Measurements from ENCODE around the gene SORCS2.

SORCS2 gene

DNA sequence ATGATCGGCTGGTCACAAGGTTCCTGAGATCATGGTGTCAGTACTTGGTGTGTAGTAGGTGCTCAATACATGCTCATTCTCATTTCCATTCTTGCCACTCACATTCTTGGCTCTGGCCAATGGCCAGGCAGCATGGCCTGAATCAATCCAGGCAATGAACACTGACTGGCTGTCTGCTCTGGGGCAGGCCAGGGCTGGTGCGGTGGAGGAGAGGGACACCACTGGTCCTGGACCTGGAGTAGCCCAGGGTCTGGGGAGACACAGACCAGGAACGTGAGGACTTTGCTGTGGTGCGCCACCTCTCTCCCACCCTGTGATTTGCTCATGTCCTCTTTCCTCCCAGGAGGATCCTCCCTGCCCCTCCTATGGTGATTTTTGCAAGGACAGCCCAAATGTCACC is 122.9 kb downstream of the SORCS2 start:
- peaks cover 11% of the 10 kb centered on the region for H3K9me3 ChIP-seq (ENCODE audit: insufficient read depth, low read length, severe bottlenecking)
- no peak overlapping the region for H3K27ac ChIP-seq (ENCODE audit: low read length)
- H2AFZ ChIP-seq (ENCODE audit: low read depth, low read length) = no peak overlapping the region
- no peaks in the 10 kb centered on the region for H3K36me3 ChIP-seq (ENCODE audit: insufficient read depth, low read length)
- no peak overlapping the region for H3K4me3 ChIP-seq (ENCODE audit: low read depth in 1 of 2, low read length in 2 of 2)
- no peak for DNase-seq
- no peak overlapping the region for H3K4me2 ChIP-seq (ENCODE audit: insufficient read depth, low read length)
- no peaks in the 10 kb centered on the region for H3K4me1 ChIP-seq (ENCODE audit: insufficient read depth, low read length)
- H3K27me3 ChIP-seq (ENCODE audit: insufficient read depth, low read length, poor library complexity) = peaks cover 4% of the 10 kb centered on the region
- no peaks in the 10 kb centered on the region for H3K79me2 ChIP-seq (ENCODE audit: insufficient read depth, low read length)
- TF ChIP-seq EZH2 (IDR thresholded peaks at IDR 0.05; ENCODE audit: borderline replicate concordance, low read depth, low read length, severe bottlenecking) = no peak
- TF ChIP-seq, protein P1, sequence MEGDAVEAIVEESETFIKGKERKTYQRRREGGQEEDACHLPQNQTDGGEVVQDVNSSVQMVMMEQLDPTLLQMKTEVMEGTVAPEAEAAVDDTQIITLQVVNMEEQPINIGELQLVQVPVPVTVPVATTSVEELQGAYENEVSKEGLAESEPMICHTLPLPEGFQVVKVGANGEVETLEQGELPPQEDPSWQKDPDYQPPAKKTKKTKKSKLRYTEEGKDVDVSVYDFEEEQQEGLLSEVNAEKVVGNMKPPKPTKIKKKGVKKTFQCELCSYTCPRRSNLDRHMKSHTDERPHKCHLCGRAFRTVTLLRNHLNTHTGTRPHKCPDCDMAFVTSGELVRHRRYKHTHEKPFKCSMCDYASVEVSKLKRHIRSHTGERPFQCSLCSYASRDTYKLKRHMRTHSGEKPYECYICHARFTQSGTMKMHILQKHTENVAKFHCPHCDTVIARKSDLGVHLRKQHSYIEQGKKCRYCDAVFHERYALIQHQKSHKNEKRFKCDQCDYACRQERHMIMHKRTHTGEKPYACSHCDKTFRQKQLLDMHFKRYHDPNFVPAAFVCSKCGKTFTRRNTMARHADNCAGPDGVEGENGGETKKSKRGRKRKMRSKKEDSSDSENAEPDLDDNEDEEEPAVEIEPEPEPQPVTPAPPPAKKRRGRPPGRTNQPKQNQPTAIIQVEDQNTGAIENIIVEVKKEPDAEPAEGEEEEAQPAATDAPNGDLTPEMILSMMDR (IDR thresholded peaks at IDR 0.05; ENCODE audit: borderline replicate concordance, extremely low read depth, low read length, poor library complexity, severe bottlenecking) = no peak
- H3K9ac ChIP-seq (ENCODE audit: low read depth, low read length) = no peak overlapping the region
- no peak for ATAC-seq (ENCODE audit: insufficient read depth, low read depth)
- no peaks in the 10 kb centered on the region for H4K20me1 ChIP-seq (ENCODE audit: insufficient read depth, low read length)

DNA sequence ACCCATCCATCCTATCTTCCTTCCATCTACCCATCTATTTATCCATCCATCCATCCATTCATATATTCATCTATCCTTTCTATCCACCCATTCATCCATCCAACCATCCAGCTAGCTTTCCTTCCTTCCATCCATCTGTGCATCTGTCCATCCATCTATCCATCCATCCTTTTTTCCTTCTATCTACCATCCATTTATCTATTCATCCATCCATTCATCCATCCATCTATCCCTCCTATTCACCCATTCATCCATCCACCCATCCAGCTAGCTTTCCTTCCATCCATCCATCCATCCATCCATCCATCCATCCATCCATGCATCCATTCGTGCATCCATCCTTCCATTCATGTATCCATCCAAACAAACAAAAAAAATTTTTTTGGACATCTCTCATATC is 123.6 kb downstream of the SORCS2 start:
- no peak for DNase-seq
- no peaks in the 10 kb centered on the region for H4K20me1 ChIP-seq (ENCODE audit: insufficient read depth, low read length)
- H3K27me3 ChIP-seq (ENCODE audit: insufficient read depth, low read length, poor library complexity) = no peaks in the 10 kb centered on the region
- H3K9ac ChIP-seq (ENCODE audit: low read depth, low read length) = no peak overlapping the region
- no peak overlapping the region for H3K27ac ChIP-seq (ENCODE audit: low read length)
- H3K4me2 ChIP-seq (ENCODE audit: insufficient read depth, low read length) = no peak overlapping the region
- no peaks in the 10 kb centered on the region for H3K36me3 ChIP-seq (ENCODE audit: insufficient read depth, low read length)
- no peak overlapping the region for H3K4me3 ChIP-seq (ENCODE audit: low read depth in 1 of 2, low read length in 2 of 2)
- no peak overlapping the region for H2AFZ ChIP-seq (ENCODE audit: low read depth, low read length)
- H3K9me3 ChIP-seq (ENCODE audit: insufficient read depth, low read length, severe bottlenecking) = peaks cover 11% of the 10 kb centered on the region
- TF ChIP-seq, protein P1 (IDR thresholded peaks at IDR 0.05; ENCODE audit: borderline replicate concordance, extremely low read depth, low read length, poor library complexity, severe bottlenecking) = no peak
- no peak for TF ChIP-seq EZH2 (IDR thresholded peaks at IDR 0.05; ENCODE audit: borderline replicate concordance, low read depth, low read length, severe bottlenecking)
- no peaks in the 10 kb centered on the region for H3K4me1 ChIP-seq (ENCODE audit: insufficient read depth, low read length)
- no peaks in the 10 kb centered on the region for H3K79me2 ChIP-seq (ENCODE audit: insufficient read depth, low read length)
- ATAC-seq (ENCODE audit: insufficient read depth, low read depth) = no peak

DNA sequence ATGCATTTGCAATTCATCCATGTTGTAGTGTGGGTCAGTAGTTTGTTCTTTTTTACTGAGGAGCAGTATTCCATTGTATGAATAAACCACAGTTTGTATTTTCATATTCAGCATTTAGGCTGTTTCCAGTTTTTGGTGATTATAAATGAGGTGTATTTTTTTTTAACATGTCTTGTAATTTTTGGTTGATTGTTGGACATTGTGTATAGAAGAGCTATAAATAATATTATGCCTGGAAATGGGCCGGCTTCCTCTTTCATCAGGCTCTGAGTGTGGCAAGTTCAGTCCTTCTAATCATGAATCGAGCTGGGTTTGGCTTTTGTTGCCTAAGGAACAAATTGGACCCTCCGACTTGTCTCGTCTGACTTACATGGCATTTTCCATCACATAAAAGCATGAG is 126.7 kb downstream of the SORCS2 start:
- no peaks in the 10 kb centered on the region; the same call in 1 of the 2 replicates for H4K20me1 ChIP-seq (ENCODE audit: insufficient read depth, low read length)
- H3K9ac ChIP-seq (ENCODE audit: low read depth, low read length) = no peak overlapping the region
- no peaks in the 10 kb centered on the region for H3K4me1 ChIP-seq (ENCODE audit: insufficient read depth, low read length)
- H3K4me3 ChIP-seq (ENCODE audit: low read depth in 1 of 2, low read length in 2 of 2) = no peak overlapping the region
- no peak for TF ChIP-seq EZH2 (IDR thresholded peaks at IDR 0.05; ENCODE audit: borderline replicate concordance, low read depth, low read length, severe bottlenecking)
- TF ChIP-seq, protein P1 (IDR thresholded peaks at IDR 0.05; ENCODE audit: borderline replicate concordance, extremely low read depth, low read length, poor library complexity, severe bottlenecking) = no peak
- H3K27me3 ChIP-seq (ENCODE audit: insufficient read depth, low read length, poor library complexity) = no peaks in the 10 kb centered on the region
- no peaks in the 10 kb centered on the region for H3K79me2 ChIP-seq (ENCODE audit: insufficient read depth, low read length)
- peaks cover 11% of the 10 kb centered on the region for H3K9me3 ChIP-seq (ENCODE audit: insufficient read depth, low read length, severe bottlenecking)
- H3K27ac ChIP-seq (ENCODE audit: low read length) = no peak overlapping the region
- DNase-seq (no peak), ATAC-seq (ENCODE audit: insufficient read depth, low read depth) (no peak)
- no peak overlapping the region for H3K4me2 ChIP-seq (ENCODE audit: insufficient read depth, low read length)
- H3K36me3 ChIP-seq (ENCODE audit: insufficient read depth, low read length) = no peaks in the 10 kb centered on the region
- H2AFZ ChIP-seq (ENCODE audit: low read depth, low read length) = no peak overlapping the region
